ENCODE measurements around the gene NRP1. TPM values are rescaled to one million over a fixed set of nuclear protein-coding genes. Genes with fewer than 3 reads are reported as not detected.

NRP1 gene
- polyA plus RNA-seq, 1 of the 3 experiments (the other 2 are of a cell fraction) = 129 TPM

DNA sequence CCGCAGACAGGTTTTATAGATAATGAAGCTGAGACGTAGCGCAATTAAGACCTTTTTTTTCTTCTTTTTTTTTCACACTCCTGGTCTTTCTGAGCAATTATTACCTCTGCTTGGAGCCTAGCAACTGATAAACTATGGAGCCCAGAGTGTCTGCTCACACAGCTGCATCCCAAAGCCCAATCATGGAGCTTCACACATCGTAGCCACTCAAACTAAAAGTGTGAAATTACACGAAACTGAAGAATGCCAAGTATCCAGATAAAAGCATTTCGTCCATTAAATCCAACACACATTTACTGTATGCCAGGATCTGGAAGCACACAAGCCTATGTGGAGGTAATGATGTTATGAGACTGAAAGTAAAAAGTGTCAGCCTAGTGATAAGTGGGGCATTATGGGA, 97.6 kb downstream of the NRP1 start:
- 94% methylated on average over 6 of the region's 6 CpGs for WGBS (ENCODE audit: low lambda C conversion rate)
- H3F3A ChIP-seq (replicated peaks; ENCODE audit: insufficient read depth) = peaks cover 39% of the 10 kb centered on the region
- CTCF ChIA-PET = interaction anchor here (1.1 to 1.8 kb wide), 3 partner anchors 18 to 44 kb away, joined by 3 to 5 read pairs (median 3); no protein-coding TSS in a partner anchor
- peaks cover 50% of the 10 kb centered on the region for H3K79me2 ChIP-seq (ENCODE audit: insufficient read depth)
- H3K4me1 ChIP-seq (ENCODE audit: control insufficient read depth in 1 of 2, insufficient read depth in 2 of 2, low read depth in 1 of 2, low read length in 1 of 2) = peaks cover 9 to 58% of the 10 kb centered on the region in 2 experiments
- no peak overlapping the region for H2AFZ ChIP-seq (ENCODE audit: low read depth)
- no peak overlapping the region for H3K4me3 ChIP-seq (ENCODE audit: low read depth in 2 of 2, low read length in 1 of 2)
- H4K20me1 ChIP-seq (ENCODE audit: insufficient read depth) = no peaks in the 10 kb centered on the region
- peaks cover 2 to 55% of the 10 kb centered on the region in 2 experiments for H3K36me3 ChIP-seq (replicated peaks in 1 of 2; ENCODE audit: control insufficient read depth in 1 of 2, insufficient read depth in 2 of 2, low read length in 1 of 2)
- peak overlapping the region in 1 of 2 experiments; percentile 92; a peak in 3 of 4 replicates for H3K27ac ChIP-seq (ENCODE audit: low read depth in 2 of 2, low read length in 1 of 2)
- H3K9me3 ChIP-seq = no peaks in the 10 kb centered on the region
- no peak overlapping the region for H3K9ac ChIP-seq
- TF ChIP-seq, protein P1, sequence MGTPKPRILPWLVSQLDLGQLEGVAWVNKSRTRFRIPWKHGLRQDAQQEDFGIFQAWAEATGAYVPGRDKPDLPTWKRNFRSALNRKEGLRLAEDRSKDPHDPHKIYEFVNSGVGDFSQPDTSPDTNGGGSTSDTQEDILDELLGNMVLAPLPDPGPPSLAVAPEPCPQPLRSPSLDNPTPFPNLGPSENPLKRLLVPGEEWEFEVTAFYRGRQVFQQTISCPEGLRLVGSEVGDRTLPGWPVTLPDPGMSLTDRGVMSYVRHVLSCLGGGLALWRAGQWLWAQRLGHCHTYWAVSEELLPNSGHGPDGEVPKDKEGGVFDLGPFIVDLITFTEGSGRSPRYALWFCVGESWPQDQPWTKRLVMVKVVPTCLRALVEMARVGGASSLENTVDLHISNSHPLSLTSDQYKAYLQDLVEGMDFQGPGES (IDR thresholded peaks at IDR 0.05; ENCODE audit: low read depth, low read length) = no peak
- TF ChIP-seq GATA2 (CRISPR knock-in tag; IDR thresholded peaks at IDR 0.05) (no peak), CTCF (IDR thresholded peaks at IDR 0.05) (no peak), YY1 (IDR thresholded peaks at IDR 0.05; ENCODE audit: low read depth) (no peak), ZBTB33 (IDR thresholded peaks at IDR 0.05; ENCODE audit: borderline replicate concordance, low read depth) (no peak), NFIC (IDR thresholded peaks at IDR 0.05; ENCODE audit: borderline replicate concordance) (no peak), GABPA (IDR thresholded peaks at IDR 0.05; ENCODE audit: low read depth) (no peak), RFX5 (IDR thresholded peaks at IDR 0.05; ENCODE audit: low read length) (no peak), POLR2AphosphoS5 (IDR thresholded peaks at IDR 0.05; ENCODE audit: low read depth, low read length) (no peak), CHD2 (IDR thresholded peaks at IDR 0.05; ENCODE audit: low read length, partially characterized antibody) (no peak), JUND (IDR thresholded peaks at IDR 0.05) (no peak), RCOR1 (IDR thresholded peaks at IDR 0.05; ENCODE audit: low read length) (no peak), MEF2A (IDR thresholded peaks at IDR 0.05; ENCODE audit: borderline replicate concordance, low read depth) (no peak), USF1 (IDR thresholded peaks at IDR 0.05; ENCODE audit: borderline replicate concordance, low read depth) (no peak)
- TF ChIP-seq, protein P2, sequence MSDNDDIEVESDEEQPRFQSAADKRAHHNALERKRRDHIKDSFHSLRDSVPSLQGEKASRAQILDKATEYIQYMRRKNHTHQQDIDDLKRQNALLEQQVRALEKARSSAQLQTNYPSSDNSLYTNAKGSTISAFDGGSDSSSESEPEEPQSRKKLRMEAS (IDR thresholded peaks at IDR 0.05; ENCODE audit: low read depth) = no peak
- no peak for DNase-seq
- no peaks in the 10 kb centered on the region for H3K9me2 ChIP-seq
- H3K27me3 ChIP-seq (ENCODE audit: insufficient read depth) = no peaks in the 10 kb centered on the region
- no peak overlapping the region for H3K4me2 ChIP-seq
- POLR2A ChIA-PET = no interaction called here

All from SK-N-SH (cell line).